Esophagus muscularis mucosa (tissue), 4 donors: ENCODE results near the gene CCDC3.

Source experiments
- CTCF ChIP-seq, 3 experiments: fragments of 200-600 bp in 2 of 3; fragments of 450-650 bp in 1 of 3; sonication (generic) in 2 of 3; IDR thresholded peaks; one replicate each; pipeline ENCODE4 v1.5.1; 2017 to 2019; ENCODE audit warnings: antibody characterized with exemption in 3 of 3, mild to moderate bottlenecking in 2 of 3, moderate library complexity in 1 of 3
- EP300 ChIP-seq: sonication (generic); formaldehyde crosslinking; IDR thresholded peaks from one replicate; pipeline ENCODE4 v1.6.1; 2017; ENCODE audit warnings: antibody characterized with exemption
- POLR2AphosphoS5 ChIP-seq, 2 donors: sonication (generic); formaldehyde crosslinking; IDR thresholded peaks; one replicate each; pipeline ENCODE4 v1.6.1; 2017; ENCODE audit warnings: antibody characterized with exemption in 2 of 2

- TF ChIP-seq POLR2AphosphoS5 (IDR thresholded peaks at IDR 0.05) (no peak), EP300 (no peak), CTCF (IDR thresholded peaks at IDR 0.05) (no peak)
These were observed 55.1 kb downstream of the CCDC3 start for GRCh38 chr10:12946372-12946771.
